Activated B cell treated with CpG ODN at 0.5 μM for 24 hours (primary cell): ENCODE measurements around the gene PFDN1. TPM values are rescaled to one million over a fixed set of nuclear protein-coding genes. Genes with fewer than 3 reads are reported as not detected.

ENCODE experiments used
- ATAC-seq: fragments of 200-7000 bp; cut with Tn5 transposase; one replicate; pipeline ENCODE4 v1.10.0; 2021; ENCODE audit warnings: low read depth, mild to moderate bottlenecking, moderate library complexity
- CTCF ChIA-PET: fragments of 350-600 bp; sonication (Branson Sonifier 250); formaldehyde crosslinking; loops from one replicate; lab custom pipeline; 2021; ENCODE audit warnings: antibody characterized with exemption; lab: Charles Lee
- POLR2A ChIA-PET: fragments of 350-600 bp; sonication (Branson Sonifier 250); formaldehyde crosslinking; loops from one replicate; lab custom pipeline; 2021; ENCODE audit warnings: antibody characterized with exemption; lab: Charles Lee
- DNase-seq: peaks from one replicate; pipeline ENCODE4 v3.0.0; 2022
- H3K27ac Mint-ChIP-seq: one replicate; pipeline ENCODE4 v1.8.0; 2020; ENCODE audit warnings: mixed read lengths
- H3K27me3 Mint-ChIP-seq: one replicate; pipeline ENCODE4 v1.8.0; 2021; ENCODE audit warnings: mixed read lengths
- H3K36me3 Mint-ChIP-seq: one replicate; pipeline ENCODE4 v1.8.0; 2021; ENCODE audit warnings: low read depth, mixed read lengths
- H3K4me1 Mint-ChIP-seq: one replicate; pipeline ENCODE4 v1.8.0; 2021; ENCODE audit warnings: mixed read lengths
- H3K4me3 Mint-ChIP-seq: one replicate; pipeline ENCODE4 v1.8.0; 2020; ENCODE audit warnings: mild to moderate bottlenecking, mixed read lengths
- H3K9me3 Mint-ChIP-seq: one replicate; pipeline ENCODE4 v1.8.0; 2020; ENCODE audit warnings: mixed read lengths
- CTCF ChIP-seq: fragments of 200-600 bp; IDR thresholded peaks from one replicate; pipeline ENCODE4 v1.8.0; 2022; ENCODE audit warnings: antibody characterized with exemption, mild to moderate bottlenecking
- intact Hi-C: fragments of 100-400 bp; cut with micrococcal nuclease; formaldehyde crosslinking; loops from one replicate; pipeline ENCODE4 v1.15.1; 2024
- total RNA-seq: library from RNA; stranded (reverse); gene quantifications from 2 replicates; pipeline ENCODE4 v1.2.3, GENCODE V29; 2022

The PFDN1 gene
- total RNA-seq, 1 donor from 2014 or later, result 38.2 TPM

GRCh38 chr5:140295414-140295813, 7.5 kb downstream of the PFDN1 start:
- ChIA-PET POLR2A (no interaction called here), CTCF (interaction anchor here (1.1 to 1.4 kb wide), 2 partner anchors 51 to 56 kb away, joined by 3 read pairs; no protein-coding TSS in a partner anchor)
- DNase-seq (no peak), ATAC-seq (no peak)
- no peak for TF ChIP-seq CTCF
- peaks cover 27% of the 10 kb centered on the region for H3K4me1 Mint-ChIP-seq
- intact Hi-C loops, result no loop called here
- no peak overlapping the region for H3K4me3 Mint-ChIP-seq
- no peaks in the 10 kb centered on the region for H3K27me3 Mint-ChIP-seq
- no peaks in the 10 kb centered on the region for H3K9me3 Mint-ChIP-seq
- no peak overlapping the region for H3K27ac Mint-ChIP-seq
- peaks cover 33% of the 10 kb centered on the region for H3K36me3 Mint-ChIP-seq

GRCh38 chr5:140294753-140295152, 8.1 kb downstream of the PFDN1 start:
- no peaks in the 10 kb centered on the region for H3K27me3 Mint-ChIP-seq
- TF ChIP-seq CTCF, result no peak
- POLR2A ChIA-PET, result no interaction called here
- no peak for DNase-seq
- intact Hi-C loops, result no loop called here
- CTCF ChIA-PET, result interaction anchor here (0.9 to 1.1 kb wide), 3 partner anchors 50 to 55 kb away, joined by 3 read pairs; no protein-coding TSS in a partner anchor
- H3K4me3 Mint-ChIP-seq, result no peak overlapping the region
- ATAC-seq, result no peak
- H3K4me1 Mint-ChIP-seq, result peaks cover 26% of the 10 kb centered on the region
- H3K9me3 Mint-ChIP-seq, result no peaks in the 10 kb centered on the region
- H3K36me3 Mint-ChIP-seq, result peaks cover 28% of the 10 kb centered on the region
- H3K27ac Mint-ChIP-seq, result no peak overlapping the region

GRCh38 chr5:140293849-140294100, 9.1 kb downstream of the PFDN1 start:
- ATAC-seq, result no peak
- no peak for TF ChIP-seq CTCF
- no peak overlapping the region for H3K4me3 Mint-ChIP-seq
- DNase-seq, result no peak
- H3K27ac Mint-ChIP-seq, result no peak overlapping the region
- H3K4me1 Mint-ChIP-seq, result peaks cover 26% of the 10 kb centered on the region
- ChIA-PET CTCF (interaction anchor here (0.9 to 1.0 kb wide), 2 partner anchors 49 to 54 kb away, joined by 3 read pairs; no protein-coding TSS in a partner anchor), POLR2A (no interaction called here)
- H3K36me3 Mint-ChIP-seq, result peaks cover 22% of the 10 kb centered on the region
- H3K27me3 Mint-ChIP-seq, result no peaks in the 10 kb centered on the region
- intact Hi-C loops, result no loop called here
- H3K9me3 Mint-ChIP-seq, result no peaks in the 10 kb centered on the region

GRCh38 chr5:140293091-140293848, 9.6 kb downstream of the PFDN1 start:
- Mint-ChIP-seq H3K36me3 (peaks cover 20% of the 10 kb centered on the region), H3K9me3 (no peaks in the 10 kb centered on the region), H3K4me3 (no peak overlapping the region), H3K4me1 (peaks cover 26% of the 10 kb centered on the region), H3K27ac (no peak overlapping the region), H3K27me3 (no peaks in the 10 kb centered on the region)
- TF ChIP-seq CTCF, result no peak
- ATAC-seq (no peak), DNase-seq (no peak)
- intact Hi-C loops, result no loop called here
- ChIA-PET POLR2A (no interaction called here), CTCF (interaction anchor here (0.6 kb wide), 1 partner anchor 149 kb away, joined by 4 read pairs; no protein-coding TSS in a partner anchor)

- ChIA-PET CTCF (interaction anchor here (0.6 kb wide), 1 partner anchor 148 kb away, joined by 4 read pairs; no protein-coding TSS in a partner anchor), POLR2A (no interaction called here)
- Mint-ChIP-seq H3K9me3 (no peaks in the 10 kb centered on the region), H3K27ac (no peak overlapping the region), H3K4me1 (peaks cover 26% of the 10 kb centered on the region), H3K36me3 (peaks cover 18% of the 10 kb centered on the region), H3K27me3 (no peaks in the 10 kb centered on the region), H3K4me3 (no peak overlapping the region)
- no peak for DNase-seq
- intact Hi-C loops, result no loop called here
- no peak for TF ChIP-seq CTCF
- ATAC-seq, result no peak
These were observed 10.5 kb downstream of the PFDN1 start for GRCh38 chr5:140292212-140293036.
